ENCODE measurements around the gene ETFRF1. TPM values are rescaled to one million over a fixed set of nuclear protein-coding genes. Genes with fewer than 3 reads are reported as not detected.

The ETFRF1 gene
- total and polyA plus RNA-seq, 2 experiments from 2014 or later, result 35.2 to 48.3 TPM

DNA sequence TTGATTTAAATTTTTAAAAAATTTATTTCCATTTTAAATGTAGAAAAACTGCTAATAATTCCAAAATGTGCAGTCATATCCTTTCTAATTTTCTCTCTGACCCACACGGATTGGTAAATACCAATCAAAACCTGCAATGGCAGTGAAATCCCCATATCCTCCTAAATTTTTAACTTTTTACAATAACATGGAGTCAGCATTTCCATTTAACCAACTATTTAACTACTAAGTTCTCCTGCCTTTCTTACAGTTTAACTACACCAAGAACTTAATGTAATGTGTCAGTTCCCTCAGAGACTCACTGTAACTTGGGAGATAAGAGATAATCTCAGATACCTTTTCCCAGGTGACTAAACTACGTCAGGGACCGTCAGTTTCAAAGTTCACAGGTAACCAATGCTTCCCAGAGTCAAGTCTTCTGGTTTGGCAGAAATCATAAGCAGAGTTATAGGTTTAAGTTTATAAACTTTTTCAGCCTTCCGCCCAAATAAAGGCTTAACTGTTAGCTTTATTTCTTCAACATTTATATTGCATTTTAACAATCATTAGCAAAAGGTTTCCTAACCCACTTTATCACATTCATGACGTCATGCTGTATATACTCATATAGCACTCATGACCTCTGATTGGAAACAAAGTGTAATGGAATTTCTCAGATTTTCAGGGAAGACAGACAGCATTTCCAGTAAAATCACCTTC lies 48.1 kb downstream of the ETFRF1 start:
- Histone ChIP-seq H4K20me1 (ENCODE audit: insufficient read depth, poor library complexity, severe bottlenecking) (peaks cover 2% of the 10 kb centered on the region), H3K9me2 (replicated peaks; ENCODE audit: insufficient read depth) (no peaks in the 10 kb centered on the region), H3K79me2 (peaks cover 82% of the 10 kb centered on the region), H3K4me1 (ENCODE audit: insufficient read depth) (no peaks in the 10 kb centered on the region), H3K4me2 (peak overlapping the region; percentile 14), H3K36me3 (replicated peaks; ENCODE audit: insufficient read depth, low read depth) (no peaks in the 10 kb centered on the region), H2AFZ (no peak overlapping the region), H3K9me3 (ENCODE audit: low read depth) (no peaks in the 10 kb centered on the region), H3K4me3 (no peak overlapping the region), H3K27ac (peak overlapping the region; percentile 91), H3K27me3 (no peaks in the 10 kb centered on the region)
- DNase-seq (ENCODE audit: low spot score), result peak; percentile 56
- TF ChIP-seq EZH2phosphoT487 (IDR thresholded peaks at IDR 0.05; ENCODE audit: low read depth, severe bottlenecking, unreplicated experiment) (no peak), CTCF (IDR thresholded peaks at IDR 0.05; ENCODE audit: poor library complexity) (no peak), EZH2 (IDR thresholded peaks at IDR 0.05; ENCODE audit: borderline replicate concordance) (no peak)
- WGBS (ENCODE audit: low lambda C conversion rate, missing lambda C conversion rate), result 58% methylated on average over 5 of the region's 5 CpGs

- TF ChIP-seq CTCF (IDR thresholded peaks at IDR 0.05; ENCODE audit: poor library complexity), result no peak
- no peak for TF ChIP-seq EZH2phosphoT487 (IDR thresholded peaks at IDR 0.05; ENCODE audit: low read depth, severe bottlenecking, unreplicated experiment)
- no peak for TF ChIP-seq EZH2 (IDR thresholded peaks at IDR 0.05; ENCODE audit: borderline replicate concordance)
- Histone ChIP-seq H2AFZ (no peak overlapping the region), H3K9me3 (ENCODE audit: low read depth) (no peaks in the 10 kb centered on the region), H3K4me2 (peak overlapping the region; percentile 14), H3K4me1 (ENCODE audit: insufficient read depth) (no peaks in the 10 kb centered on the region), H3K36me3 (replicated peaks; ENCODE audit: insufficient read depth, low read depth) (no peaks in the 10 kb centered on the region), H4K20me1 (ENCODE audit: insufficient read depth, poor library complexity, severe bottlenecking) (peaks cover 5% of the 10 kb centered on the region), H3K9me2 (replicated peaks; ENCODE audit: insufficient read depth) (no peaks in the 10 kb centered on the region), H3K27me3 (no peaks in the 10 kb centered on the region), H3K27ac (peak overlapping the region; percentile 91), H3K4me3 (no peak overlapping the region), H3K79me2 (peaks cover 82% of the 10 kb centered on the region)
- no peak for DNase-seq (ENCODE audit: low spot score)
Observed at GRCh38 chr12:25243680-25243990, 48.6 kb downstream of the ETFRF1 start.

DNA sequence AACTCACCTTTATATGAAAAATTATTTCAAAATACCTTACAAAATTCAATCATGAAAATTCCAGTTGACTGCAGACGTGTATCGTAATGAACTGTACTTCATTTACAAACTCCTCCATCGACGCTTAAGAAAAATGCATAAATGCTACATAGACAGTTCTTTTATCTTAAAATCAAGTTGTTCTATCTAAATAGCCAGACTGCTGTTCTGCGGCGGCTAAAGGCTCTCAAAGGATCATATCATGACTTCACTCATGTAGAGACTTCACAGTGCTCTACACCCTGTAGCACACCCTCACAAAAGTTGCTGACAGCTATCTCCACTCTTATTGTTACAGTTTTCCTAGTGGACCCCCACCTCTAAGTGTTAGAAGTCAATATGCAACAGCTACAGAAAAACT lies 50.5 kb downstream of the ETFRF1 start:
- Histone ChIP-seq H3K4me3 (no peak overlapping the region), H3K9me3 (ENCODE audit: low read depth) (no peaks in the 10 kb centered on the region), H3K36me3 (replicated peaks; ENCODE audit: insufficient read depth, low read depth) (no peaks in the 10 kb centered on the region), H3K9me2 (replicated peaks; ENCODE audit: insufficient read depth) (no peaks in the 10 kb centered on the region), H3K79me2 (peaks cover 78% of the 10 kb centered on the region), H2AFZ (no peak overlapping the region), H3K27me3 (no peaks in the 10 kb centered on the region), H3K4me2 (no peak overlapping the region), H3K27ac (no peak overlapping the region), H4K20me1 (ENCODE audit: insufficient read depth, poor library complexity, severe bottlenecking) (peaks cover 5% of the 10 kb centered on the region), H3K4me1 (ENCODE audit: insufficient read depth) (no peaks in the 10 kb centered on the region)
- 99% methylated on average over 6 of the region's 6 CpGs for WGBS (ENCODE audit: low lambda C conversion rate, missing lambda C conversion rate)
- no peak for TF ChIP-seq CTCF (IDR thresholded peaks at IDR 0.05; ENCODE audit: poor library complexity)
- TF ChIP-seq EZH2 (IDR thresholded peaks at IDR 0.05; ENCODE audit: borderline replicate concordance), result no peak
- TF ChIP-seq EZH2phosphoT487 (IDR thresholded peaks at IDR 0.05; ENCODE audit: low read depth, severe bottlenecking, unreplicated experiment), result no peak
- no peak for DNase-seq (ENCODE audit: low spot score)

Data from hepatocyte (in vitro differentiated cells).